ENCODE measurements around the gene CARD9.

The CARD9 gene

DNA sequence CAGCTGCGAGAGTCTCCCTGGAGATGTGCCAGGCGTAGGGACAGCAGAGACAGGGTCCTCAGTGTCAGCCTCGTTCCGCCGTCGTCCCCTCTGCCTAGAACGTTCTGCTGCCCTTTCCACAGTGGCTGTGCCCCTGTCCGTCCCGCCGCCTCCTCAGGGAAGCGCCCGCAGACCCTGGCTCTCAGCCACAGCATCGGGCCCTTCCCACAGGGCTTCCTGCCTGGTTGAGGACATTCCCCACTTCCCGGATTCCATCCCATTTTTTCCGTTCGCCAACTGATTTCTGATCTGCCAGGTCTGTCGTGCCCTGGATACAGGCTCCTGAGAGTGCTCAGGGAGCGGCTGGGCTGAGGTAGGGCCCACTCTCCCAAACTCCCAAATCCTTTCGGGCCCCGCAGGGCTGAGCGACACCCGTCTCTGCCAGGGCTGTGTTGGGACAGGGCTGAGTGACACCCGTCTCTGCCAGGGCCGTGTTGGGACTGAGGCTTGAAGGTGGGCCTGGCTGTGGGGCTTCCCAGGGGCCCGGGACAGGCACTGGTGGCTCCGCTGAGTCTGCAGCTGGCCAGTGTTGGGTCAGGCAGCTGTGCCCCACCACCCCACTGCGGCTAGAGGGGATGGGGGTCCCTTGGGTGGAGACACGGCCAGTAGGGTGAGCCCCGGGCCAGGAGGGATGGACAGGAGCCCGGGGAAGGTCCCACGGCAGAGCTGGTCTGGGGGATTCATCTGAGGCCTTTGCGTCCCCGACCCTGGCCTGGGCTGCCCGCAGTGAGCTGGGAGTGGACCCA is 25.8 kb downstream of the CARD9 start:
- DNase-seq (ENCODE audit: low read depth in 3 of 3) = no peak

DNA sequence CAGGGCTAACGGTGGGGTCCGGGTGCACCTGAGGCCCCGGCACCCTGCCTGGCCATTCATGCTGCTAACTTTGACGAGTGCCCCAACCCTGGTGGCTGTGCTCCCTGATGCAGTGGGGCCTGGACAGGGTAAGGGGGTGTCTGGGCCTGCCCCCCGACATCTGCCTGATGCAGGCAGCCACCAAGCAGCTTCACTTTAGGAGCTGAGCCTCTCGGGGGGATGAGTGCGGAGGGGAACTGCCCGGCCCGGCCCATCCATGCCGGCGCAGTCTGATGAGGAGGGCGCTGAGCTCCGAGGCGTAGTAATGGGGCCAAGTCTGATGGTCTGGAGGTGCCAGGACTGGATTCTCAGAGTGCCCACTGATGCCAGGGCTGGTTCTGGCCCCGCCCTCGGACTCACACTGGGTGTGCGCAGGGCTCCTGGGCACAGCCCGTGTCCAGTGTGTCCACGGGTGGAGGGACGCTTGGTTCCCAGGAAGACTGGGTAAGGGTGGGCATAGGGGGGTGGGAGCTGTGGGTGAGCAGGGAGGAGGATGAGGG is 26.5 kb downstream of the CARD9 start:
- no peak for DNase-seq (ENCODE audit: low read depth in 3 of 3)

DNA sequence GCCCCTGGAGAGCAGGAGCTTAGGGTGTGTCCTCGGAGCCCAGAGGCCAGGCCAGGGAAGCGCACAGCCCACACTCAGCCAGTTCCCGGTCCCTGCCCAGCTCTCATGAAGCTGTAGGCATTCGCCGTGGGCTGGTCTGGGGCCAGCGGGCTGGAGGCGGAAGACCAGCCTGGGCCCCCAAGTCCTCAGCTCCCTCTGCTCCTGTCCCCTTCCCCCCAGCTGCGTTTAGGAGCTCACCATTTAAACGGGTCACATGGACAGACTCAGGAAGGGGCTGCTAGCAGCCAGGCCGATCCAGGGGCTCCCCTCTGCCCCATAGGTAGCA is 27.4 kb downstream of the CARD9 start:
- no peak for DNase-seq (ENCODE audit: low read depth in 3 of 3)

DNA sequence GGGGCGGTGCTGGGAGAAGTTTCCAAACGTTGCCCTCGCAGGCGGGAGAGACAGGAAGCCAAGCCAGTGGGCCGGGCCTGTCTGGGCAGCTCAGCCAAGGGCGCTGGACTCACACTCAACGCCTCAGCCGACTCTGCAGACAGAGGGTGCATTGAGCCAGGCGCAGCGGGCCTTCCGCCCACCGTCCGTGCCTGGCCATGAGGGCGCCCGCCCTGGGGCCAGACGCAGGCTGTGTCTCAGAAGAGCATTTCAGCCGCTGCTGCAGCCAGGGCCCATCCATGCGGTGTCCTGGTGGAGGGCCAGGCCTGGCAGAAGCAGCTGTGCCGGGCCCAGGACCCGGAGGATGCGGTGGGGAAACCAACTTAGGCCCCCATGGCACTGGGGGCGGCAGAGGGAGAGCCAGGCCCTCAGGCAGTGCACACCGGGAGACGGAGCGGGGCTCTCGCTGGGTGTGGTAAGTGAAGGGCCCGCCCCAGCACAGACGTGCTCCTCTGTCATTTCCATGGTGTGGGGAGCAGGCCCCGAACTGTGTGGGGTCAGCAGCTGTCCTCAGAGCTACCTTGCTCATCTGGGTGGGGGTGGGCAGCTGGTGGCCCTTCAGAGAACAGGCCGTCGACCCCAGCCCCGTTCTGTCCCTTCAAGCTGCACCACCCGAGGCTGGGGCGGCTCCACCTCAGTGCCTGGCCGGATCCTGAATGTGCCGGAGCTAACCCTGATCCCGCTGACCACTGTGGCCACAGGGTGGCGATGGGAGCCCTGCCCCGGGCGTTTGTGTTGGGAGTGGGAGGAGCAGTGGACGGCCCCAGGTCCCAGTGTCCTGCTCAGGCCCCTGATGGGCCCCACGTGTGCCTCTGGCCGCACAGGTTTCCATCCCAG is 27.9 kb downstream of the CARD9 start:
- no peak for DNase-seq (ENCODE audit: low read depth in 3 of 3)

DNA sequence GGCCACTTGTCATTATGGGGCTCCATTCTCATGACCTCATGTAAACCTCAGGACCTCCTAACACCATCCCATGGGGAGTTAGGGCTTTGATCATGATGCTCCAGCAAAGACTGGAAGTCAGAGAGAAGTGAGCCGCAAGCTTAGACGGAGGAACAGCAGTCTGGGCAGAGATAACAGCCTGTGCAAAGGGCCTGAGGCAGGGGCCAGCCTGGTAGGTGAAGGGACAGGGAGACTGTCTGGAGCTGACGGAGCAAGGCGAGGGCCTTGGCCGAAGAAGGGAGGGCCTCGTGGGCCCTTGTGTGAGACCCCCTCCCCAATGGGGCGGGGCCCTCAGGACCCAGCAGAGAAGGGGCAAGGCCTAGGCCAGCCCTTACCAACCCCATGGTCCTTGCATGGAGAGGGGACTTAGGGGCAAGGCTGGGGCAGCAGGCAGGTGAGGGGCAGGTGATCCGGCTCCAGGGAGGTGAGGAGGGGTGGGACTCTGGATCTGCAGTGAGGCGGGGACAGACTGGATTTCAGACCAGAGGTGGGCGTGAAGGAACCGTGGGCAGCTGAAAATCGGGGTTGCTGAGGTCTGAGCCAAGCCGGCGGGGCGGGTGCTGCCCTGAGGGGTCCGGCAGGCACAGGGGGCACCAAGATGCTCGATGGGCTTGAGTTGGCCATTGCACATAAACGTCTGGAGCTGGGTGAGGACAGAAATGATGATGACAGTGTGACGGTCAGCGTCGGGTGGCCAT is 28.8 kb downstream of the CARD9 start:
- DNase-seq (ENCODE audit: low read depth in 3 of 3) = no peak

DNA sequence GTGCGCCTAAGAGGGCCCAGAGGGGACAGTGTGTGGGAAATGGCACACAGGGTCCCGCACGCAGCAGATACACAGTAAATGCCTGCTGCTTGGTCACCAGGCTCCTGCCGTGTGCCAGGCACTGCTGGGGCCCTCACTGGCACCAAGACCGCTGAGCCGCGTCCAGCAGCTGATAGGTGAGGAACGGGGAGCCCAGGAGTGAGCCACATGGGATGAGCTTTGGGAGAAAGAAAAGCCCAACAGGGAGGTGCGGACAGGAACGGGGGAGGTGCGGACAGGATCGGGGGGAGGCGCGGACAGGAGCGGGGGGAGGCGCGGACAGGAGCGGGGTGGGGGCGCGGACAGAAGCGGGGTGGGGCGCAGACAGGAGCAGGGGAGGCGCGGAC is 29.6 kb downstream of the CARD9 start:
- DNase-seq (ENCODE audit: low read depth in 3 of 3) = no peak

DNA sequence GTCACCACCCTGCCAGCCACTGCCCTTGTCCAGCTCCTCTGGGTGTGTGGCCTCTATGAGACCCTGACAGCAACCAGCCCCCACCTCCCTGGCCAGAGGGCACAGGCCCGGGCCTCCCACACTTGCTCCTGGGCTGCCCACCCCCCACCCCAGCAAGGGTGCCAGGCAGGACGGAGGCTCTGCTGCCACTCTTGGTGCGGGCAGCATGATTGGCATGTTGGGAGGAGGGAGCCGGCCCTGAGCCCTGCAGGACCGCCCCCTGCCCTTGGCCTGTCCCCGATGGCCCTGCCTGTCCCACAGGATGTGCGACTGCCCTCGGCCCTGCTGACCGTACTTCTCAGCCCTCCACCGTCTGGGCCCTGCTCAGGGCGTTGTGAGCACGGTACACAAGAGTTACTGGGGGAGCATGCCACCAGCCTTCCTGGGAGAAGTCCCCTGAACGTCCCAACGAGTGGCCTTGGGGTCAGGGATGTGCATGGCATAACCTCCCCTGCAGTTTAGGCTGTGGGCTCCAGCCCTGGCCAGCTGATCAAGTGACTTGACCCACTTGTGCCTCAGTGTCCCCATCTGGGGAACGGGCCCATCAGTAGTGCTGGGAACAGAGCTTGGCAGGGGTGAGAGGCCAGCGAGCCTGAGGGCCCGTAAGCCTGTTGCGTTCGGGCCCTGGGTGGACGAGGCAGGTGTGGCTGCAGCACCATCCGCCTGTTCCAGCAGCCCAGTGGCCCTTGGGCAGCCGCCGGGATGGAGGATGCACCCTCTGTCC is 30.2 kb downstream of the CARD9 start:
- no peak for DNase-seq (ENCODE audit: low read depth in 3 of 3)

DNA sequence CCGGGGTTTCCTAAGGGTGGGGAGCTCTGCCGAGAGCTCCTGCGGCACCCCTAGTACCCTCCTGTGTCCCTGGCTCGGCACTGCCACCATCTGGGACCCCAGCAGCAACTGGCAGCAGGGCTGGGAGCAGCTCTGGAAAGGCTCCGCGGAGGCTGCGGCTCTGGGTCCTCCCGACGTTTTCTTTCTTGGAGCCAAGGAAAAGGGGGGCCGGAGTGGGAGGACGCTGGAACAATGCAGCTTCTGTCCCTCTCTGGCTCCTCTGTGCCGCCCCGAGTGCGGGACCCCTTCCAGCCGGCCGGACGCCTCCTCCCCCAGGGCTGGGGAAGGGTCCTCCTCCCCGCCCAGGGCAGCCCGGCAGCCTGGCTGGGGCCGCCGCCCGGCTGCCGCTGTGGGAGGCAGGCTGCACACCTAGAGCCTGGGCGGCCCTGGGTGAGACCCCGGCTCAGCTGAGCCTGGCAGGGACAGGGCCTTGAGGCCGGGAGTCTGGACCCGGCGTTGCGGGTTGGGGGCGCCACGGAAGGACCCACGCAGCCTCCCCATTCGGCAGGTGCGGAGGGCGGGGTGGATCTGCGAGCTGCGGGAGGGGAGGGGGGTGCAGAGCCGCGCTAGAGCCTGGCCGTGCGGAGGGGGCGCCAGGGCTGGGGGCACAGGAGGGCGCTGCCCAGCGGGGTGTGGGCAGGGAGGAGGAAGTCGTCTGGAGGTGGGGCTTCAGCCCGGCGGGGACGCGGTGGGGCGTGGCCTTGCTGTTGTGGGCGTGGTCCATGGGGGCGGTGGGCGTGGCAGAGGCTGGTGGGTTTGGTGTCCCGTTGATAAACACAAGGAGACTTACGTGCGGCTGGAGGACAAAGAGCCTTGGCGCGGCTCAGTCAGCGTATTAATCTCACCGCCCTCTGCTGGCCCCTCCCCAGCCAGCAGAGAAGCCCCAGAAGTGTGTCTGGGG is 31.0 kb downstream of the CARD9 start:
- DNase-seq (ENCODE audit: low read depth in 3 of 3) = peak in 2 of 3 experiments; percentile 36 to 67

DNA sequence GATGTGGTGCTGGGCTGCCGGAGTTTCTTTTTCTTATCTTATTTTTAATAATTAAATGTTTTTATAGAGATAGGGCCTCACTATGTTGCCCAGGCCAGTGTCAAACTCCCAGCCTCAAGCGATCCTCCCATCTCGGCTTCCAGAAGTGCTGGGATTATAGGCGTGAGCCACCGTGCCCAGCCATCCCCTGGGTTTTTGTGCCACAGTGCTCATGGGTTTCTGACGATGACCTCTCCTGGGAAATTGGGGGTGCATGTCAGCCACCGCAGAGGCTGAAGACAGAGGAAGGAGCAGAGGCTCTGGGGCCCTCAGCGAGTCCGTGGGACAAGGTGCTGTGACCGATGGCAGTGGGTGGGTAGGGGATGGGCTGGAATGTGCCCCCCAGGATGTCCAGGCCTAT is 31.7 kb downstream of the CARD9 start:
- no peak for DNase-seq (ENCODE audit: low read depth in 3 of 3)

DNA sequence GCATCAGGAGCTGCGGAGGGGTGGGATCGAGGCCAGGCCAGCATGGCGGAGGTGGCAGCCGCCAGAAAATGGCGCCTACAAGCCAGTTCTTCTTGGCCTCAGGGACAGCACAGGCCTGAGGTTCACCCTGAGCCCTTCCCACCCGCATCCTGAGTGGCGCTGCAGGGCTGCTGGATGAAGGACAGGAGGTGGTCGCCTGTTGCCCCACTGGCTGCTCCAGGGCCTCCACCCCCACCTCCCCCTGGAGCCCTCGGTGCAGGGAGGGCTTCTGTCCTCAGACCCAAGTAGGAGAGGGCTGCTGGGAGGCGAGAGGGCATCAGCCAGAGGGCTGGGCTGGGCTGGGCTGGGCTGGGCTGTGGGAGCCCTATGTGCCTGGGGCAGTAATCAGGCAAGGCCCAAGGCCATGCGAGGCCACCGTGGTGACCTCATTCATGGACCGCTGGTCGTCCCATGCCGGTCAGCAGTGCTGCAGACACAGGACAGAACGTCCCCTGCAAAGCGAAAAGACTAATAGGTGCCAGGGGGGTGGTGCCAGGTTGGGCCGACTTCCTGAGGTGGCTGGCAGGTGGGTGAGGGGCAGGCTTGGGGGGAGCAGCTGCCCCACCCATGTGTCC is 32.3 kb downstream of the CARD9 start:
- DNase-seq (ENCODE audit: low read depth in 3 of 3) = no peak

DNA sequence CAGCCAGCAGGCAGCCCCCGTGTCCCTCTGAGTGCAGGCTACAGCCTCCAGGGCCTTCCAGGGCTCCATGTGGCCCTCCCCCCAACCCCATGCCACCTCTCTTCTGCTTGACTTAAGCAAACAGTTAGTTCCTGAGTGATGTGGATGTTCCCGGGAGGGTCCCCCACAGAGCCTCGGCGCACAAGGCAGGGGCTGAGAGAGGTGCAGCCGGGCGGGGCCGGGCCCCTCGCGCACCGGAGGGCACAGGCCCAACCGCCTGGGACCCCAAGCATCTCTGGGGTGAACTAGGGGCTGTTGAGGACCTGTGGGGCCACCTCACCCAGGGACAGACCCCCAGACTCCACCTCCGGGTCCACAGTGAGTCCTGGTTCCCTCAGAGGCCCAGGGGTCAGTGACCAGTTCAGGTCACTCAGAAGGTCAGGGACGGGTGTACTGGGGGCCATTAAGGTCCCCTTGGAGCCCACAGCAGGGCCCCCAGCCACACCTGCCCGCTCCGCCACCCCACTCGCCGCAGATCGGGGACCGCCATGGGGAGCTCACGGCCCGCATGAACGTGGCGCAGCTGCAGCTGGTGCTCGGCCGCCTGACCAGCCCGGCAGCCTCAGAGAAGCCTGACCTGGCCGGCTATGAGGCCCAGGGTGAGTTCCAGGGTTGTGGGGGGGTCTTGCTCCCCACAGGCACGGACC is 33.0 kb downstream of the CARD9 start:
- no peak for DNase-seq (ENCODE audit: low read depth in 3 of 3)

DNA sequence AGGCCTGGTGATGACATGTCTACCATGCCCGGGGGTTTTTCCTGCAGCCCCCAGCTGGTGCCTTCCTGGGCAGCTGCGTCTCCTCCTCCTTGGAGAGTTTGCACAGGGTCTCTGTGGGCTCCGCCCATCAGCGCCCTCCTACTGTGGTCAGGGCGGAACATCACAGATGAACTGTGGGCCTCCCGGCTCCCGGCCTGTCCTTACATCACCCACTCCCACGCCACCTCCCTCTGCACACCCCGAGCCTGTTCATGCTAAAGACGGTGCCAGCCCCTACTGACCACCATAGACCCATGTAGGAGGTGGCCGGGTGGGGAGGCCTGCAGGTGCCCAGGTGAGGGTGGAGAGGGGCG is 33.5 kb downstream of the CARD9 start:
- no peak for DNase-seq (ENCODE audit: low read depth in 3 of 3)

DNA sequence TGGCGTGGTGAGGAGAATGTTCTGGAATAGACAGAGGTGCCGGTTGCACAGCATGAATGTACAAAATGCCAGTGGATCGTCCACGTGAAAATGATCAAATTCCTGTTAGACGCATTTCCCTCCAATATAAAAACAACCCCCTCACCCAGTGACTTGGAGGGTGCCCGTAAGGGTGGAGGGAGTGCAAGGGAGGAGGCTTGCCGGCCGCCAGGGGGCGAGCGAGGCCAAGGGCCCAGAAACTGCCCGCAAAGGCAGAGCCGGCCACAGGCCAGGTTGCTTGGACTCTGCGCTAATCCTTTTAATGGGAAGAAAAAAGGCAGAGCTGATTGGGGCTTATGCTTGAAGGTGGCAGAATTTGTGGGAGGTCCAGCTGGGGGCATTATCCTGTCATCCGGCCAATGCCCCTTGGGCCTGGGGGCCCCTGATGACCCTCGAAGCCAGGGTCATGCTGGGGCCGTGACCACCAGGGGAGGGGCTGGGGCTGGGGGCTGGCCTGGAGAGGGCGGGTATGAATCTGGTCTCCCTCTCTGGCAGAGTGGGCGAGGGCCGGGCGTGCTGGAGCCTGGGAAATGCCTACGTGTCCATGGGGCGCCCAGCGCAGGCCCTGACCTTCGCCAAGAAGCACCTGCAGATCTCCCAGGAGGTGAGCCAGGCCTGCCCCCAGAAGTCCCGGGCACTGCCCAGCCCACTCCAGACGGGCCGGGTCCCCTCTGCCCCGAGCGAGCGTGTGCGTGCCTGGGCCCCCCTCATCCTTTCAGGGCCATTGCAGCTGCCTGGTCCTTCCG is 34.1 kb downstream of the CARD9 start:
- DNase-seq (ENCODE audit: low read depth in 3 of 3) = peak in 1 of 3 experiments; percentile 32

DNA sequence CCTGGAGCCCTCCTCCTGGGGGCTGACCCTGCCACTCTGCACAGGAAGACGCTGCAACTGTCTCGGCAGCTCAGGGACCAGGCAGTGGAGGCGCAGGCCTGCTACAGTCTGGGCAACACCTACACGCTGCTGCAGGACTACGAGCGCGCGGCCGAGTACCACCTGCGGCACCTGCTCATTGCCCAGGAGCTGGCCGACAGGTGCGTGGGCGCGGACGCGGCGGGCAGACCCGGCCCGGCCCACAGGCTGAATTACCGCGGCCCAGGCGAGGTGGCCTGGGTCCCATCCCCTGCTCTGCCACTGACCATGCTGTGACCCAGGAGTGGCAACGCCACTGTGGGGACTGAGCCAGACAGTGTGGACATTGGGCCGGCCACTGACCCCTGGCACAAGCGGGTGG is 35.0 kb downstream of the CARD9 start:
- DNase-seq (ENCODE audit: low read depth in 3 of 3) = no peak

DNA sequence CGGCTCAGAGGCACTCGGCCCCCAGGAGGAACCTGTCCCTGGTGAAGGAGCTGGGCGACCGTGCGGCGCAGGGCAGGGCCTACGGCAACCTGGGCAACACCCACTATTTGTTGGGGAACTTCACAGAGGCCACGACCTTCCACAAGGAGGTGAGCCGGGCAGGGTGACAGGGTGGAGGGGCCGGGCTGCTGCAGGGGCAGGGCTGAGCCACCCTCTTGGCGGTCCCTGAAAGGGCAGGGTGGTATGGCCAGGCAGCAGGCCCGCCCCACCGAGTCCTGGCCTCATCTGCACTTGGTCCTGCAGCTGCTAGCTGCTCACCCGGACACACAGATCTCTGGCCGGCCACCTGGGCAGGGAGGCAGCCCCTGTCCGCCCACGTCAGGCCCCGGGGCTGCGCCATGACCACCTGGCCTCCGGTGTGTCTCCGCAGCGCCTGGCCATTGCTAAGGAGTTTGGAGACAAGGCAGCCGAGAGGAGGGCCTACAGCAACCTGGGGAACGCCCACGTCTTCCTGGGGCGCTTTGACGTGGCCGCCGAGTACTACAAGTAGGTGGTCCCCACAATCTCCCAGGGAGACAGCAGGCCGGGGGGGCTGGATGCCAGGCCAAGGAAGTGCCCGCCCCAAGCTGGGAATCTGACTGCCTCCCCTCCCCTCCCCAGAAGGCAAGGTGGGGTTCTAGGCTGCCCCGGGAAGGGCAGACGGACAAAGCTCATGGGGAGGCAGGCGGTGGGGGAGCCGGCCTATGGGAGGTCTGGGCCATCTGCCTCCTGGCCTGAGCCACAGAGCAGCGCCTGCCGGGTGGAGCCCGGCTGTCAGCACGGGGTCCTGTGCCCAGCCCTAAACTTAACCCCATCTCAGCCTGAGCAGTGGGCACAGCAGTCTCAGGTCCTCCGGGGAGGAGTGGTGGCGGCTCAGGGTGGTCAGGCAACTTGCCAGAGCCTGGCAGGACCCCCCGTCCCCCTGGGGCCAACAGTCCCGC is 35.8 kb downstream of the CARD9 start:
- no peak for DNase-seq (ENCODE audit: low read depth in 3 of 3)

DNA sequence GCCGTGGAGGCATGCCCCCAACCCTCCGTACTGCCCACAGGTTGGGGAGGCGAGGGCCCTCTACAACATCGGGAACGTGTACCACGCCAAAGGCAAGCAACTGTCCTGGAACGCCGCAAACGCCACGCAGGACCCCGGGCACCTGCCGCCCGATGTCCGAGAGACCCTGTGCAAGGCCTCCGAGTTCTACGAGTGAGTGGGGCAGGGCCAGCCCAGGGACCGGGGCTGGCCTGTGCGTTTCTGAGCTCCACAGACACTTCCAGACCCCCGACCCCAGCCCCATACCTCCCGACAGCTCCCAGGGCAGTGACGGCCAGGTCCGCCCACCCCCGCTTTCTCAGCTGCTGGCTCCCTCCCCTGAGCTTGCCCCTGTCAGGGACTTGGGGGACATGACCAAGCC is 36.6 kb downstream of the CARD9 start:
- DNase-seq (ENCODE audit: low read depth in 3 of 3) = no peak

DNA sequence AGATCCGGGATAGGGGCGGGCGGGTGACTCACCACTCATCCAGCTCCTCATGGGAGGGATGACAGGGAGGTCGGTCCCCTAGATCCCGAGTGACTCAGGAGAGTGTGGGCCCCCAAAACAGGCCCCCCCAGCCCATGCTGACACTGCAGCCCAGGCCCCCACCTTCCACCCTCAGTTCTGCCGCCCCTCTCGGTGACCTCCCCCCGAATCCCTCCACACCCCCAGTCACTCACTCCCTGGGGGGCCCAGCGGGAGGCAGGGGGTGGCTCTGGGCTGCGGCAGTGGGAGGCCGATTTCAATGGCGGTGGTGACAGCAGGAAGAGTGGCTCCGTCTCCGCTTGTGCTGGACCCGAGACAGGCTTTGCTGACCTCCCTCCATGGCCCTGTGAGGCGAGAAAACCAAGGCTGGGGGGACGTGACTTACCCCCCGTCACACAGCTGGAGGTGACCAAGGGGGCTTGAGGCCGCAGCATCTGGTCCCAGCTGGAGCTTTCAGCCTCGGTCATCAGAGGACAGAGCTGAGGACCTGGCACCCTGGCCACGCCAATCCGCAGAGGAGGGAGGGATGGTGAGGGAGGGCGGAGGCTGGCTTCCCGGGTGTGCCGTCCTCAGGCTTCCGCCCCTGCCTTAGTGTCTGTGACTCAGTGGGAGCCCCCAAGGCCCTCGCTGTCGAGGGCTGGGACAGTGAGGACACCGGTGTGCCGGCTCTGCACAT is 37.2 kb downstream of the CARD9 start:
- no peak for DNase-seq (ENCODE audit: low read depth in 3 of 3)
